Gastrocnemius medialis (tissue), 4 donors: ENCODE results near the gene FBXO38. TPM values are rescaled to one million over a fixed set of nuclear protein-coding genes. Genes with fewer than 3 reads are reported as not detected.

Experiments used
- ATAC-seq, 2 donors: fragments of 150-250 bp; one replicate each; pipeline ENCODE4 v1.9.1; 2016
- DNase-seq, 2 donors: peaks; one replicate each; pipeline ENCODE4 v3.0.0-alpha.2; 2019
- H3K27ac ChIP-seq, 4 donors: fragments of 200-600 bp; sonication (generic); 1 replicate in 1 of 4; 2 replicates in 3 of 4; pipeline ENCODE4 v1.5.1; 2016 to 2018; ENCODE audit warnings: mild to moderate bottlenecking in 2 of 4, moderate library complexity in 1 of 4
- H3K27me3 ChIP-seq, 3 donors: fragments of 200-600 bp; sonication (generic) in 2 of 3; 1 replicate in 1 of 3; 2 replicates in 2 of 3; pipeline versions ENCODE4 v1.5.1 to v1.6.0; 2016 to 2019; ENCODE audit warnings: mild to moderate bottlenecking in 1 of 3, moderate library complexity in 1 of 3
- H3K36me3 ChIP-seq, 2 donors: fragments of 200-600 bp; sonication (generic) in 1 of 2; one replicate each; pipeline ENCODE4 v1.5.1; 2017 to 2018
- H3K4me1 ChIP-seq, 2 donors: fragments of 200-600 bp; sonication (generic) in 1 of 2; one replicate each; pipeline ENCODE4 v1.5.1; 2016 to 2017; ENCODE audit warnings: mild to moderate bottlenecking in 2 of 2
- H3K4me3 ChIP-seq, 4 donors: fragments of 200-600 bp; sonication (generic) in 3 of 4; 1 replicate in 1 of 4; 2 replicates in 3 of 4; pipeline ENCODE4 v1.5.1; 2016 to 2019; ENCODE audit warnings: mild to moderate bottlenecking in 2 of 4
- H3K9me3 ChIP-seq, 3 donors: fragments of 200-600 bp; sonication (generic) in 2 of 3; 1 replicate in 1 of 3; 2 replicates in 2 of 3; pipeline ENCODE4 v1.5.1; 2016 to 2019
- CTCF ChIP-seq, 5 experiments: fragments of 450-650 bp in 3 of 5; fragments of 200-600 bp in 2 of 5; sonication (generic) in 2 of 5; IDR thresholded peaks in 4 of 5; conservative IDR thresholded peaks in 1 of 5; 1 replicate in 4 of 5; 2 replicates in 1 of 5; pipeline ENCODE4 v1.5.1; 2016 to 2019; ENCODE audit warnings: antibody characterized with exemption in 5 of 5, mild to moderate bottlenecking in 3 of 5, moderate library complexity in 3 of 5
- POLR2A ChIP-seq, 2 donors: fragments of 450-650 bp; IDR thresholded peaks; one replicate each; pipeline ENCODE4 v1.6.1; 2017; ENCODE audit warnings: antibody characterized with exemption in 2 of 2, mild to moderate bottlenecking in 2 of 2, moderate library complexity in 2 of 2
- in situ Hi-C, 4 donors: fragments of 200-750 bp; cut with MboI; loops; one replicate each; pipeline versions ENCODE4 v1.15.0 to v1.8.0; 2017; ENCODE audit warnings: low sequenced_read_pairs in 4 of 4
- intact Hi-C: fragments of 100-400 bp; cut with DNase I; formaldehyde crosslinking; loops from one replicate; pipeline ENCODE4 v1.15.1; 2023; ENCODE audit warnings: low total_unique reads
- total RNA-seq, 4 donors: library from RNA; depleted of rRNA; stranded (reverse); fragments of >200 nt; gene quantifications; one replicate each; pipeline versions ENCODE4 v1.1.0 to v1.2.3, GENCODE V29; 2016

FBXO38 gene
- total RNA-seq, 4 donors from 2014 or later, result 31.1 to 49.6 (median 34.1) TPM

- no peak overlapping the region for H3K27ac ChIP-seq
- TF ChIP-seq POLR2A (IDR thresholded peaks at IDR 0.05) (no peak), CTCF (IDR thresholded peaks at IDR 0.05 in 4 of 5, conservative IDR thresholded peaks at IDR 0.05 in 1 of 5) (no peak)
- H3K27me3 ChIP-seq, result no peaks in the 10 kb centered on the region
- DNase-seq (peak in 1 of 2 donors; percentile 16), ATAC-seq (peak; percentile 52 to 63)
- intact Hi-C loops (no loop called here), in situ Hi-C loops (no loop called here)
- H3K36me3 ChIP-seq, result no peaks in the 10 kb centered on the region
- no peaks in the 10 kb centered on the region for H3K4me1 ChIP-seq
- no peak overlapping the region for H3K4me3 ChIP-seq
- no peaks in the 10 kb centered on the region for H3K9me3 ChIP-seq
Observed at GRCh38 chr5:148452499-148453193, 68.9 kb downstream of the FBXO38 start.

GRCh38 chr5:148454576-148454975 lies 70.8 kb downstream of the FBXO38 start:
- Histone ChIP-seq H3K27ac (no peak overlapping the region), H3K27me3 (no peaks in the 10 kb centered on the region), H3K4me1 (no peaks in the 10 kb centered on the region), H3K36me3 (no peaks in the 10 kb centered on the region), H3K4me3 (no peak overlapping the region), H3K9me3 (no peaks in the 10 kb centered on the region)
- intact Hi-C loops (no loop called here), in situ Hi-C loops (no loop called here)
- ATAC-seq (no peak), DNase-seq (no peak)
- TF ChIP-seq CTCF (IDR thresholded peaks at IDR 0.05 in 4 of 5, conservative IDR thresholded peaks at IDR 0.05 in 1 of 5) (no peak), POLR2A (IDR thresholded peaks at IDR 0.05) (no peak)

- Histone ChIP-seq H3K4me1 (no peaks in the 10 kb centered on the region), H3K9me3 (no peaks in the 10 kb centered on the region), H3K27me3 (no peaks in the 10 kb centered on the region), H3K27ac (no peak overlapping the region), H3K4me3 (no peak overlapping the region), H3K36me3 (no peaks in the 10 kb centered on the region)
- peak; percentile 30 to 37 for ATAC-seq
- no peak for DNase-seq
- TF ChIP-seq POLR2A (IDR thresholded peaks at IDR 0.05) (no peak), CTCF (IDR thresholded peaks at IDR 0.05 in 4 of 5, conservative IDR thresholded peaks at IDR 0.05 in 1 of 5) (no peak)
- intact Hi-C loops (no loop called here), in situ Hi-C loops (no loop called here)
Observed at GRCh38 chr5:148455185-148455584, 71.4 kb downstream of the FBXO38 start.

GRCh38 chr5:148457183-148457620 lies 73.4 kb downstream of the FBXO38 start:
- Histone ChIP-seq H3K9me3 (no peaks in the 10 kb centered on the region), H3K4me3 (no peak overlapping the region), H3K36me3 (no peaks in the 10 kb centered on the region), H3K27ac (no peak overlapping the region), H3K27me3 (no peaks in the 10 kb centered on the region), H3K4me1 (no peaks in the 10 kb centered on the region)
- in situ Hi-C loops, result no loop called here
- peak in 1 of 5 experiments; percentile 6 for TF ChIP-seq CTCF (IDR thresholded peaks at IDR 0.05 in 4 of 5, conservative IDR thresholded peaks at IDR 0.05 in 1 of 5)
- TF ChIP-seq POLR2A (IDR thresholded peaks at IDR 0.05), result no peak
- ATAC-seq (no peak), DNase-seq (no peak)
- intact Hi-C loops, result no loop called here
